GM12878 (cell line): ENCODE data around the gene NELFE. TPM values are rescaled to one million over a fixed set of nuclear protein-coding genes. Genes with fewer than 3 reads are reported as not detected.
A peak's percentile ranks its signal among the peaks of the same experiment; 100 is the strongest.
"Not testable (repeated sequence)": the region's sequence is repeated elsewhere in the genome, so short reads cannot be mapped to it uniquely, and the experiment has no call there.

Experiments
- ATAC-seq: fragments of 200-7000 bp; cut with Tn5 transposase; 3 replicates; pipeline ENCODE4 v1.9.1; 2020; ENCODE audit warnings: mild to moderate bottlenecking, moderate library complexity
- BruUV-seq: library from RNA; stranded (reverse); fragments of 400-500 nt; replicated peaks from 2 replicates; lab custom pipeline; 2021; lab: Mats Ljungman, UMichigan
- CTCF ChIA-PET: fragments of 300-600 bp; sonication (Branson Sonifier 250); formaldehyde crosslinking; extraction: SDS; loops from one replicate; lab custom pipeline; 2021; ENCODE audit warnings: inconsistent platforms; lab: Yijun Ruan, JAX
- POLR2A ChIA-PET: fragments of 350-600 bp; formaldehyde crosslinking; extraction: SDS; loops from one replicate; lab custom pipeline; 2021; ENCODE audit warnings: inconsistent platforms; lab: Charles Lee
- RAD21 ChIA-PET: fragments of 300-600 bp; sonication (Branson Sonifier 250); formaldehyde crosslinking; loops from one replicate; lab custom pipeline; 2023; ENCODE audit warnings: antibody characterized with exemption; ENCODE audit not compliant: unreplicated experiment; lab: Charles Lee
- SMC1A ChIA-PET: fragments of 300-600 bp; sonication (Branson Sonifier 250); formaldehyde crosslinking; loops from one replicate; lab custom pipeline; 2023; ENCODE audit not compliant: unreplicated experiment, uncharacterized antibody; lab: Charles Lee
- DNase-seq: peaks from one replicate; pipeline ENCODE4 v3.0.0-alpha.2; 2011; ENCODE audit warnings: low read depth, low spot score
- FAIRE-seq: peaks from 3 replicates; lab custom pipeline; 2011; peaks lifted over from hg19 to GRCh38; lab: Jason Lieb, UNC
- H2AFZ ChIP-seq: 2 replicates; pipeline ENCODE4 v1.6.0; 2011; ENCODE audit warnings: low read depth, low read length, control low read depth; ENCODE audit not compliant: control insufficient read depth
- H3K27ac ChIP-seq: 2 replicates; pipeline ENCODE4 v1.5.1; 2011; ENCODE audit warnings: control low read depth; ENCODE audit not compliant: control insufficient read depth, insufficient read depth
- H3K27me3 ChIP-seq, 2 experiments: replicated peaks in 1 of 2; 2 replicates each; pipeline versions ENCODE4 v1.6.0 to v1.6.1; 2011; ENCODE audit warnings: low read length in 1 of 2; ENCODE audit not compliant: control insufficient read depth in 2 of 2, insufficient read depth in 2 of 2
- H3K36me3 ChIP-seq, 2 experiments: 2 replicates each; pipeline ENCODE4 v1.5.1; 2011; ENCODE audit warnings: low read length in 1 of 2; ENCODE audit not compliant: control insufficient read depth in 2 of 2, insufficient read depth in 2 of 2
- H3K4me1 ChIP-seq: 2 replicates; pipeline ENCODE4 v1.6.1; 2011; ENCODE audit warnings: mild to moderate bottlenecking, low read length, moderate library complexity, mixed read lengths; ENCODE audit not compliant: control insufficient read depth, insufficient read depth
- H3K4me2 ChIP-seq: 2 replicates; pipeline ENCODE4 v1.6.0; 2011; ENCODE audit warnings: control low read depth; ENCODE audit not compliant: control insufficient read depth, insufficient read depth
- H3K4me3 ChIP-seq: fragments of 200-600 bp; sonication (generic); 2 replicates; pipeline ENCODE4 v1.5.1; 2016
- H3K79me2 ChIP-seq: 2 replicates; pipeline ENCODE4 v1.6.0; 2011; ENCODE audit warnings: low read length; ENCODE audit not compliant: control insufficient read depth, insufficient read depth
- H3K9ac ChIP-seq: 2 replicates; pipeline ENCODE4 v1.8.0; 2011; ENCODE audit warnings: low read length, control low read depth, mixed read lengths; ENCODE audit not compliant: control insufficient read depth, insufficient read depth
- H3K9me3 ChIP-seq: replicated peaks from 3 replicates; pipeline ENCODE4 v1.5.1; 2011; ENCODE audit warnings: mild to moderate bottlenecking, low read length; ENCODE audit not compliant: control insufficient read depth, insufficient read depth
- H4K20me1 ChIP-seq: 2 replicates; pipeline ENCODE4 v1.6.0; 2011; ENCODE audit not compliant: control insufficient read depth, insufficient read depth
- WGBS: methylation state at CpG from one replicate; pipeline ENCODE4 v1.1.6; 2016; ENCODE audit warnings: low lambda C conversion rate; ENCODE audit not compliant: insufficient replicate concordance, insufficient coverage; ENCODE audit errors: missing lambda C conversion rate; 5-methylcytosine and 5-hydroxymethylcytosine counted together
- in situ Hi-C: fragments of 300-500 bp; cut with MboI; formaldehyde crosslinking; loops from 9 replicates; pipeline ENCODE4 v1.14.3; 2018; ENCODE audit warnings: mixed read lengths
- intact Hi-C: fragments of 100-400 bp; cut with micrococcal nuclease; formaldehyde crosslinking; loops from one replicate; pipeline ENCODE4 v1.14.2; 2022; ENCODE audit not compliant: unreplicated experiment
- polyA plus RNA-seq, 11 experiments: library from polyadenylated mRNA; depleted of rRNA in 4 of 11; unstranded in 6 of 11; stranded (reverse) in 5 of 11; fragments of >200 nt; fragmentation: Nextera tagmentation in 4 of 11; fragmentation: Illumina TruSeq in 1 of 11; extraction: Ambion mirVana in 4 of 11; extraction: Trizol in 1 of 11; gene quantifications; 1 replicate in 1 of 11; 2 replicates in 10 of 11; pipeline versions ENCODE4 v1.2.1 to v1.2.3, GENCODE V29; 2011 to 2016; ENCODE audit warnings: inconsistent platforms in 2 of 11, missing spikeins in 2 of 11, low read depth in 1 of 11
- total RNA-seq, 4 experiments: library from RNA; depleted of rRNA in 3 of 4; stranded (reverse); fragments of >200 nt in 3 of 4; fragmentation: Illumina TruSeq in 1 of 4; extraction: Trizol in 1 of 4; gene quantifications; 2 replicates each; pipeline versions ENCODE4 v1.2.1 to v1.2.3, GENCODE V29; 2013 to 2021

Gene NELFE
- total and polyA plus RNA-seq, 10 of the 15 experiments (the other 5 are each of a cell fraction or from before 2014, with no cell fraction given) = 8.5 to 105 (median 59.7) TPM

DNA sequence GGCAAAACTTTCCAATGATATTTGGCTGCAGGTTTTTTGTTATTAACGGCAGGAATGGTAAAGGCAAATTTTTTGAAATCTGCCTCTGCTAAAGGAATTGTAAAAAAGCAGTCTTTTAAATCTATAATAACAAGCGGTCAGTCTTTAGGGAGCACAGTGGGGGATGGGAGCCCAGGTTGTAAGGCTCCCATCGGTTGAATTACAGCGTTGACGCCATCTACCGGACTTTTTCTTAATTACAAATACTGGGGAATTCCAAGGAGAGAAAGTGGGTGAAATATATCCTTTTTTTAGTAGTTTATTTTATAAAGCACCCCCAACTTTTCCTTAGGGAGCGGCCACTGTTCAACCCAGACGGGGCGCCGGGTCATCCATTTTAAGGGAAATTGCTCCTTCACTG lies 30.6 kb upstream of the NELFE start:
- H3K4me2 ChIP-seq, intact Hi-C loops, H3K79me2 ChIP-seq, H3K9ac ChIP-seq, CTCF ChIA-PET, DNase-seq, H3K27me3 ChIP-seq, H3K4me3 ChIP-seq, in situ Hi-C loops, POLR2A ChIA-PET, H4K20me1 ChIP-seq, SMC1A ChIA-PET, H2AFZ ChIP-seq, BruUV-seq, H3K4me1 ChIP-seq, H3K27ac ChIP-seq, ATAC-seq, H3K9me3 ChIP-seq, RAD21 ChIA-PET, FAIRE-seq, H3K36me3 ChIP-seq: not testable (repeated sequence)
- no CpG with 5 or more reads among the region's 10 CpGs for WGBS

DNA sequence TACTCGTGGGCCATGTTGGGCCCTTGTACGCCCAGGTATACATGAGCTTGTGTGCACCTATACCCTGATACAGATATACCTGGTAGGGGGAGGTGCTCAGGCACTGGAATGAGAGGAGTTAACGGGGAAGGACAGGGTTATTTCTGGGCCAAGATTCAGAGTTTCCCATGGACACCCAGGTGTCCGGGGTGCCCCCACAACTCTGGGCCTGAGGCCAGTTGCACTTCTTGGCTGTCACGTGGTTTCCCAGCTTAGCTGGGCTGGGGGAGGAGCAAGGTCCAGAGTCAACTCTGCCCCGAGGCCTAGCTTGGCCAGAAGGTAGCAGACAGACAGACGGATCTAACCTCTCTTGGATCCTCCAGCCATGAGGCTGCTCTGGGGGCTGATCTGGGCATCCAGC lies 23.0 kb upstream of the NELFE start, which contains the start of gene C4A:
Gene C4A, plus strand, starts transcription at position 314 of the 400 bp plus-strand sequence. Its CDS starts 51 bp downstream, at position 365.
- CTCF ChIA-PET, H3K36me3 ChIP-seq, H2AFZ ChIP-seq, DNase-seq, H3K27me3 ChIP-seq, in situ Hi-C loops, H3K4me1 ChIP-seq, H3K79me2 ChIP-seq, SMC1A ChIA-PET, FAIRE-seq, ATAC-seq, POLR2A ChIA-PET, BruUV-seq, H3K4me3 ChIP-seq, intact Hi-C loops, H4K20me1 ChIP-seq, H3K4me2 ChIP-seq, RAD21 ChIA-PET, H3K9ac ChIP-seq, H3K27ac ChIP-seq, H3K9me3 ChIP-seq: not testable (repeated sequence)
- whole genome bisulfite sequencing = no CpG with 5 or more reads among the region's 7 CpGs

DNA sequence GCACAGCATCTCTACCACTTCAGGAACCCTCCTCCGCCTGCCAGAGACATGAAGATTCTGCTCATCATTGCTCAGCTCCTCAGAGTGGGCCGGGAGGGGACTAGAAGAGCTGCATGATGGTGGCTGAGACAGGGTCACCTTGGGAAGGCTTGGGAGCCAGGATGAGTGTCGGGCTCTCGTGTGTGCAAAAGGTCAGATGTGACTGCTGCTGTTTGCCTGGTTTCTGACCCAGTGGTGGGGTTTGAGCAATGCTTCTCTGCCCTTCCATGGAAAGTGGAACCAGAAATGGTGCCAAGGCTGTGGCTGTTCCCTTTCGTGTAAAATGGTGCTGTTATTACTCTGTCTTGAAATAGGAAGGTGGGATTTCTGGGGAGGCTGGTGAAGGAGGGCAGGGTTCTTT lies 22.2 kb upstream of the NELFE start:
- DNase-seq, in situ Hi-C loops, SMC1A ChIA-PET, H2AFZ ChIP-seq, H3K4me3 ChIP-seq, H3K9me3 ChIP-seq, CTCF ChIA-PET, H4K20me1 ChIP-seq, H3K79me2 ChIP-seq, intact Hi-C loops, RAD21 ChIA-PET, H3K27ac ChIP-seq, H3K9ac ChIP-seq, H3K4me2 ChIP-seq, H3K27me3 ChIP-seq, H3K36me3 ChIP-seq, ATAC-seq, BruUV-seq, H3K4me1 ChIP-seq, POLR2A ChIA-PET: not testable (repeated sequence)
- FAIRE-seq = peak; percentile 68
- WGBS = no CpG with 5 or more reads among the region's 5 CpGs

DNA sequence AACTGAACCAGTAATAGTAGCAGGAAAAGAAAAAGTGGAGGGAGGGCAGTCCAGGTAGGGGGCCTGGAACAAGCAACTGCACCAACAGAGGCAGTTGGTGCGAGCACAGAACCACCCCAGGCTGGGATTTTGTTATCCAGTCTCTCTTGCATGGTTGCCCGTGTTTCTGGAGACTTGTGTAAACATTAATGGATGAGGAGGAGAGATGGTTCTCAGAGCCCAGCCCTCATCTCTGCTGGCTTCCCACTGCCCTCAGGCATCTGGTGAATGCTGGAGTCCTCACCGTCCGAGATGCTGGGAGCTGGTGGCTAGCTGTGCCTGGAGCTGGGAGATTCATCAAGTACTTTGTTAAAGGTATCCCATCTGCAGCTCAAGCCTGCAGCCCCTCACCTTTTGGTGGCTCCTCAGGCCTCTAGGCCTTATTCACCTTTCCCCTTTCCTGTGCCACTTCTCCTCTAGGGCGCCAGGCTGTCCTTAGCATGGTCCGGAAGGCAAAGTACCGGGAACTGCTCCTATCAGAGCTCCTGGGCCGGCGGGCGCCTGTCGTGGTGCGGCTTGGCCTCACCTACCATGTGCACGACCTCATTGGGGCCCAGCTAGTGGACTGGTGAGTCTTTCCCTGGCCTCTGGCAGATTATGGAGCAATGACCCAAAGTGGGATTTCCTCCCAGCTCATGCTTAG lies 21.6 kb upstream of the NELFE start:
- H3K9me3 ChIP-seq, H3K79me2 ChIP-seq, H3K27me3 ChIP-seq, BruUV-seq, H3K27ac ChIP-seq, in situ Hi-C loops, RAD21 ChIA-PET, CTCF ChIA-PET, H3K4me3 ChIP-seq, H3K36me3 ChIP-seq, H4K20me1 ChIP-seq, intact Hi-C loops, H3K4me2 ChIP-seq, FAIRE-seq, DNase-seq, POLR2A ChIA-PET, H2AFZ ChIP-seq, SMC1A ChIA-PET, H3K9ac ChIP-seq, H3K4me1 ChIP-seq, ATAC-seq: not testable (repeated sequence)
- WGBS = 96% methylated on average over 12 of the region's 13 CpGs
